T-helper 1 cell (primary cell): ENCODE data around the gene SLC44A4.
A peak's percentile ranks its signal among the peaks of the same experiment; 100 is the strongest.
"Not testable (repeated sequence)": the region's sequence is repeated elsewhere in the genome, so short reads cannot be mapped to it uniquely, and the experiment has no call there.

Experiments
- DNase-seq, 5 donors: peaks; one replicate each; pipeline ENCODE4 v3.0.0-alpha.2; 2012 to 2020

The SLC44A4 gene

DNA sequence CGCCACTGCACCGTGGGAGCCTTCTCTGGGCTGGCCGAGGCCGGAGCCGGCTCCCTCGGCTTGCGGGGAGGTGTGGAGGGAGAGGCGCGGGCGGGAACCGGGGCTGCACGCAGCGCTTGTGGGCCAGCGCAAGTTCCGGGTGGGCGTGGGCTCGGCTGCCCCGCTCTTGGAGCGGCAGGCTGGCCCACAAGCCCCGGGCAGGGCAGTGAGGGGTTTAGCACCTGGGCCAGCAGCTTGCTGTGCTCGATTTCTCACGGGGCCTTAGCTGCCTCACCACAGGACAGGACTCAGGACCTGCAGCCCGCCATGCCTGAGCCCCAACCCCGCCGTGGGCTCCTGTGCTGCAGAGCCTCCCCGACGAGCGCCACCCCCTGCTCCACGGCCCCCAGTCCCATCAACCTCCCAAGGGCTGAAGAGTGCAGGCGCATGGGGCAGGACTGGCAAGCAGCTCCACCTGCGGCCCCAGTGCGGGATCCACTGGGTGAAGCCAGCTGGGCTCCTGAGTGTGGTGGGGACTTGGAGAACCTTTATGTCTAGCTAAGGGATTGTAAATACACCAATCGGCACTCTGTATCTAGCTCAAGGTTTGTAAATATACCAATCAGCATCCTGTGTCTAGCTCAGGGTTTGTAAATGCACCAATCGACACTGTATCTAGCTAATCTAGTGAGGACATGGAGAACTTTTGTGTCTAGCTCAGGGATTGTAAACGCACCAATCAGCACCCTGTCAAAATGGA is 26.6 kb downstream of the SLC44A4 start:
- DNase-seq = not testable (repeated sequence)

DNA sequence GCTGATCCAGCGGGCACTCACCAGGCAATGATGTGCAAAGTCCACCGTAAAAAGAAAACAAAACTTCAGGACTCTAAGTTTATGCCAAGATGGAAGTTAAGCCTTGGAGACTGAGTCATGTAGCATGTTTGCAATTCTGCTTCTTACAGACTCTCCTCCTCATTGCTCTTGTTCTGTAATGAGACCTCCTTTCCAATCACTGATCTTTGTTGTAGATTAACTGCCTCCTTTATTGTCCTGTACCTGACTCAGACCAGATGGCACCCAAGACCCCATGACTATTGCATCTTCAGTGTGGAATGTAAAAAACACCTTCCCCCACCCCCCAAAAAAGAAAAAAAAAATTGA is 27.3 kb downstream of the SLC44A4 start:
- DNase-seq = no peak

DNA sequence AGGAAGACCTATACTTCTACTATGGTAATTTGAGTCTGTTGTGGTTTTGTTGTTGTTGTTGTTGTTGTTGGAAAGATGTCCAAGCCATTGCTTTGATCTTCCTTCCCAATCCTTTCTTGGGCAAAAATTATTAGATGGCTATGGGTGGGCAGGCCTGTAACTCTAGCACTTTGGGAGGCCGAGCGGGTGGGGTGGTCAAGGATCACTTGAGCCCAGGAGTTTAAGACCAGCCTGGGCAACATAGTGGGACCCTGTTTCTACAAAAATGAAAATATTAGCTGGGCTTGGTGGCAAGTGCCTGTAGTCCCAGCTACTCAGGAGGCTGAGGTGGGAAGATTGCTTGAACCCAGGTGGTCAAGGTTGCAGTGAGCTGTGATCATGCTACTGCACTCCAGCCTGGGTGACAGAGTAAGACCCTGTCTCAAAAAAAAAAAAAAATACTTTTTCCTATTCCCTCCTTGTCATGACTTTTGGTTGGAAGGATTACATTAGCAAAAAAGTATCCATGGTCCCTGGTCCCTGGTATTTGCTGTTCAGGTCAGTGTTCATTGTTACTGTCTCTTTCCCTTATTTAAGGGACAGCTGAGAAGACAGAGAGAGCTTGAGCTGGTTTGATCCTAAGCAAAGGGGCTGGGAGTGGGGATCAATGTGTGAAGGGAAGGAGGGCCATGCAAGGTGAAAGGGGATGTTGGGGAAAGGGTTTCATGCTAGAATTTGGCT is 27.9 kb downstream of the SLC44A4 start:
- no peak for DNase-seq

DNA sequence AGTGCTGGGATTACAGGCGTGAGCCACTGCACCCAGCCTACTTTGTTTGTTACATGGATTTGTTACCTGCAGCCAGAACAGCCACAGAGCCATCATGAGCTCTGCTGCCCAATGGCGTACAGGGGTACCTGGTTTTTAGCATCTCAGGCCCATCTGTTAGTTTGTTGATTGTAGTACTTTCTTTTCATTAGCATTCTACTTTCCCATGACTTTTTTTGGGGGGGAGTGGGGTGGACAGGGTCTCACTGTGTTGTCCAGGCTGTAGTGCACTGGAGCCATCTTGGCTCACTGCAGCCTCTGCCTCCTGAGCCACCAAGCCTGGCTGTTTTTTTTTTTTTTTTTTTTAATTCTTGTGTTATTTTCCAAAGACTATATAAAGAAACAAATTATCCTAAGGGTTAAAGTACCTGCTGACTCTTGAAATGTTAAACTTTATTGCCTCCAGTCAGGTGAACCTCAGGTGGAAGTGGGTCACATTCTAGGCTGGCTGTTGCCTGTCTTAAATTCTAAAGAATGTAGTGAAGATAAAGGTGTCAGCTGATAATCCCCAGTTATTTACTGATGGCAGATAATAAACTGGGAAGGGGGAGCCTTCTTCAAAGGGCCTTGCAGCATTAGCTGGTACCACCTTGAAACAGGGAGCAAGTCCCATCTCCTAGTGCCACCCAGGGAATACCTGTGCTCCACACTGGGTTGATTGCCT is 31.4 kb downstream of the SLC44A4 start:
- no peak for DNase-seq

DNA sequence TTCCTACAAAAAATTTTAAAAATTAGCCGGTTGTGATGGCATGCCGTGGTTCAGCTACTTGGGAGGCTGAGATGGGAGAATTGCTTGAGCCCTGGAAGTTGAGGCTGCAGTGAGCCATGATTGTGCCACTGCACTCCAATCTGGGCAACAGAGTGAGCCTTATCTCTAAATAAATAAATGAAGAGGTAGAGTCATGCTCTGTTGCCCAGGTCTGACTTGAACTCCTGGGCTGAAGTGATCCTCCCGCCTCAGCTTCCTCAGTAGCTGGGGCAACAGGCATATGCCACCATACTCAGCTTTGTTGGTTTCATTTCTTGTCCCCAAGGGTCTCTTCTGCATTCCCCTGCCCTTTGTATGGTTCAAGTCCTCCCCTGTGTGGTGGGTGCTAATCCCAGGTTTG is 34.3 kb downstream of the SLC44A4 start:
- DNase-seq = no peak

DNA sequence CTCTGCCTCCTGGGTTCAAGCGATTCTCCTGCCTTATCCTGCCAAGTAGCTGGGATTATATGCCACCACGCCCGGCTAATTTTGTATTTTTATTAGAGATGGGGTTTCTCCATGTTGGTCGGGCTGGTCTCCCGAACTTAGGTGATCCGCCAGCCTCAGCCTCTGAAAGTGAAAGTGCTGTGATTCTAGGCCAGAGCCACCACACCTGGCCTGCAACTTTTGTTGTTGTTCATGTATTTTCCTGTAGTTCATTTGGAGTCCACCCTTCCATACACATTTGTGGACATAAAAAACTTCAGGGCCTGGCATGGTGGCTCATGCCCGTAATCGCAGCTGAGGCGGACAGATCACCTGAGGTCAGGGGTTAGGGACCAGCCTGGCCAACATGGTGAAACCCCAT is 36.7 kb downstream of the SLC44A4 start:
- no peak for DNase-seq

DNA sequence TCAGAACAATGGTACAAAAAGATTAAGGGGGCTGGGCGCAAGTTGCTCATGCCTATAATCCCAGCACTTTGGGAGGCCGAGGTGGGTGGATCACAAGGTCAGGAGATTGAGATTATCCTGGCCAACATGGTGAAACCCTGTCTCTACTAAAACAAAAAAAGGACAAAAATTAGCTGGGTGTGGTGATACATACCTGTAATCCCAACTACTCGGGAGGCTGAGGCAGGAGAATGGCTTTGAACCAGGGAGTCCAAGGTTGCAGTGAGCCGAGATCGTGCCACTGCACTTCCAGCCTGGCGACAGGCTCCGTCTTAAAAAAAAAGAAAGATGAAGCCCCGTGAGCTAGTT is 39.0 kb downstream of the SLC44A4 start:
- not testable (repeated sequence) for DNase-seq

DNA sequence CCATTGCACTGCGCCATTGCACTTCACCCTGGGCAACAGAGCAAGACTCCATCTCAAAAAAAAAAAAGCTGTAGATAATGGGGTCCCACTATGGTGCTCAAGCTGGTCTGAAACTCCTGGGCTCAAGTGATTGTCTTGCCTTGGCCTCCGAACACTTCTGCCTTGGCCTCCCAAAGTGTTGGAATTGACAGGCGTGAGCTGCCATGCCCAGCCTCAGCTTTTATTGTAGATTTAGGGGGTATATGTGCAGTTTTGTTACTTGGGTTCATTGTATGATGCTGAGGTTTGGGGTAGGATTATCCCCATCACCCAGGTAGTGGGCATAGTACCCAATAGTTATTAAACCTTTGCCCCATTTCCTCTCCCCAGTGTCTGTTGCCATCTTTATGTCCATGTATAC is 39.8 kb downstream of the SLC44A4 start:
- DNase-seq = no peak

DNA sequence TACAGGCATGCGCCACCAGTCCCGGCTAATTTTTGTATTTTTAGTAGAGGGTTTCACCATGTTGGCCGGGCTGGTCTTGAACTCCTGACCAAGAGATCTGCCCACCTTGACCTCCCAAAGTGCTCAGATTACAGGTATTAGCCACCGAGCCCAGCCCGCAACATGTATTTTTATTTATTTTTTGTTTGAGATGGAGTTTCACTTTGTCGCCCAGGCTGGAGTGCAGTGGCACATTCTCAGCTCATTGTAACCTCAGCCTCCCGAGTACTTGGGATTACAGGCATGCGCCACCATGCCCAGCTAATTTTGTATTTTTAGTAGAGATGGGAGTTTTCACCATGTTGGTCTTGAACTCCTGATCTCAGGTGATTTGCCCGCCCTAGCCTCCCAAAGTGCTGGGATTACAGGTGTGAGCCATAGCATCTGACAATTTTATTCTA is 40.7 kb downstream of the SLC44A4 start:
- DNase-seq = not testable (repeated sequence)

DNA sequence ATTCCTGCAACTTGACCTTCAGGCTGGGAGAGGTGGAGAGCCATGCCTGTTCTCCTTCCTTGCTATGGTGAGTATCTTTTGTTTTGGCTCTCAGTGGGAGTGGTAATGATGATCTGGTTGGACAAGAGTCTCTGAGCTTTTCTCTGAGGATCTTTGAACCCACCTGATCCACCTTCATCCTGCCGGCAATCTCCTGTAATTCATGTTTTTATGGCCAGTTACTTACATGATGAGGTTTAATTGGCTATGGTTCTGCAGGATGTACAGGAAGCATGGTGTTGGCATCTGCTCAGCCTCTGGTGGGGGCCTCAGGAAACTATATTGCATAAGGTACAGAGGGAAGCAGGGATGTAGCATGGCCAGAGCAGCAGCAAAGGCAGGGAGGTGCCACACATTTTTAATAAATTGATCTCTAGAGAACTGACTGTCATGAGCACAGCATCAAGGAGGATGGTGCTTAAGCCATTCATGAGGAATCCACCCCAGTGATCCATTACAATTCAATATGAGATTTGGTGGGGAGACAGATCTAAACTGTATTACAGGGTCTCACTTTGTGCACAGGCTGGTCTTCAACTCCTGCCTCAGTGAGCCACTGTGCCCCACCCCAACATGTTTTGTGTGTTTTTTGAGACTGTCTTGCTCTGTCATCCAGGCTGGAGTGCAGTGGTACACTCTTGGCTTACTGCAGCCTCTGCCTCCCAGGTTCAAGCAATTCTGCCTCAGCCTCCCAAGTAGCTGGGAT is 41.3 kb downstream of the SLC44A4 start:
- no peak for DNase-seq

DNA sequence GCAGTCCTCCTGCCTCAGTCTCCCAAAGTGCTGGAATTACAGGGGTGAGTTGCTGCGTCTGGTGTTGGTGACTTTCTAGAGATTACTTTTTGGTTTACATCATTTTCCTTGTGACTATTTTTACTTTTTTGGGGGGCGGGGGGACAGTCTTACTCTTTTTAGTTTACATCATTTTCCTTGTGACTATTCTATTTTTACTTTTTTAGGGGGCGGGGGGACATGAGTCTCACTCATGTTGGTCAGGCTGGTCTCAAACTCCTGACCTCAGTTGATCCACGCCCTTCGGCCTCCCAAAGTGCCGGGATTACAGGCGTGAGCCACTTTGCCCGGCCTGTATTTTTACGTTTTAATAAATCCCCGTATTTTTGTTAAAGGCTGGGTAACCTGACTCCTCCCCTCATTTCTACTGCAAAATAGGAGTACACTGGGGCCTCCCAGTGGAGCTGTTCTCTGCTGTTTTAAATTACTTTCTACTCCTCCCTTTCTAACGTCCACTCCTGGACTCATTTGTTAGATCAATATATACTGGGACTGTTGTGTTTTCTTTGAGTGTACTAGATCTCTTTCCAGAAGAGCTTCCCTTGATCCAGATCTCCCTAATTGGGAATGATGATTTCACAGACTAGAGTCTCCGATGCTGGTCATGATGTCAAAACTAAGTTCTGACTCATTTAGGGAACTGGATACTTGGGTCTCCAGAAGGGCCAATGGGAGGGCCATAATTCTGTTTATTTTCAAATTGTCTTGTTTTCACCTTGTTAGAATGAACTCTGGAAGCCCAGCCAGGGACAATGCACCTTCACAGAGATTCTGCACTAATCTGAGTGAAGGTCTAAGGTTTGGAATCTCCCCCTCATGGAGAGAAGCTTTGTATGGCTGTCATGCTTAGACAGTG is 42.1 kb downstream of the SLC44A4 start:
- DNase-seq = no peak

DNA sequence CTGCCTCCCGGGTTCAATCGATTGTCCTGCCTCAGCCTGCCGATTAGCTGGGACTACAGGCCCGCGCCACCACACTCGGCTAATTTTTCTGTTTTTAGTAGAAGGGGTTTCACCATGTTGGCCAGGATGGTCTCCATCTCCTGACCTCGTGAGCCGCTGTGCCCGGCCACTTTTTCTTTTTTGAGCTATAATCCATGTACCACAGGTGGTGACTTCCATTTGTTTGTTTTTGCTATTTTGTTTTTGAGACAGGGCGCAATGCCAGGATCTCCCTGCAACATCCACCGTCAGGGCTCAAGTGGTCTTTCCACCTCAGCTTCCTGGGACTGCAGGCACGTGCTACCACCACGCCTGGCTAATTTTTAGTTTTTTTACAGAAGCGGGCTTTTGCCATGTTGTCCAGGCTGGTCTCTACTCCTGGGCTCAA is 42.7 kb downstream of the SLC44A4 start:
- DNase-seq = no peak

DNA sequence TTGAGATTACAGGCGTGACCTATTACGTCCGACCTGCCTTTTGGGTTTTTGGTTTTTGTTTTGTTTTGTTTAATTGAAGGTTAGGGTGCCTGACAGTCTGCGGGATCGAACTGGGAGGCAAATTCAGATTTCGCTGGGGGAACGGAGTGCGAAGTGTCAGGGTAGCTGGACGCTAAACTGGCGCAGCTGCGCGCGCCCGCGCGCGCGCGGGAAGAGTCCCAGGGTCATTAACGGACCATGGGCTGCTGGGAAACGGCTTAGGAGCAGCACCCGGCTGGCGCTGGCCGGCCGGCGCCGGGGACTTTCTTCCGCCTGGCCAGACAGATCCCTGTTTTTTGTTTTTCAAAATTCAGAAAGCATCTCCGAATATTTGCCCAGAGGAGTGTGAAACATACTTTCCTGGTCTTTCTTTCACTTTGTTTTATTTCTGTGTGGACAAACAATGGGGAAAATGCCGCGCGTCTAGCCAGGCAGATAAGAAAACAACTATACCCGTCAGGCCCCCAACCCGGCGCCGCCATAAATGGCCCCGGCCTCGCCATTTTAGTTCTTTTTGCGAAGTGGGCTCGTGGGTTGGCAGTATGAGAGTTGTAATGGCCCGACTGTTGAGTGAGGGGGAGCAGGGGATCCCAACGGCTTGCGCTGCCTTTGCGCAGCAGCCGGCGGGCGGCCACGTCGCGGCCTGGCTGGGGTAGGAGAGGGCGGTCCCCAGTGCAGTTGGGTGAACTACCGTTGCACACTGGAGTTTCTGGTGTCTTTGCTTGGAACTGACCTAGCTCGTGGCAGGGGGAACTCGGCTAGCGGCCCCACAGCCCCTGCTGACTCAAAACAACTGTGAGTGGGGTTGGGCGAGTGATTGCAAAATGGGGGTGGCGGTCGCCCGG is 44.2 kb downstream of the SLC44A4 start:
- peak; percentile 51 to 86 (median 67) for DNase-seq

DNA sequence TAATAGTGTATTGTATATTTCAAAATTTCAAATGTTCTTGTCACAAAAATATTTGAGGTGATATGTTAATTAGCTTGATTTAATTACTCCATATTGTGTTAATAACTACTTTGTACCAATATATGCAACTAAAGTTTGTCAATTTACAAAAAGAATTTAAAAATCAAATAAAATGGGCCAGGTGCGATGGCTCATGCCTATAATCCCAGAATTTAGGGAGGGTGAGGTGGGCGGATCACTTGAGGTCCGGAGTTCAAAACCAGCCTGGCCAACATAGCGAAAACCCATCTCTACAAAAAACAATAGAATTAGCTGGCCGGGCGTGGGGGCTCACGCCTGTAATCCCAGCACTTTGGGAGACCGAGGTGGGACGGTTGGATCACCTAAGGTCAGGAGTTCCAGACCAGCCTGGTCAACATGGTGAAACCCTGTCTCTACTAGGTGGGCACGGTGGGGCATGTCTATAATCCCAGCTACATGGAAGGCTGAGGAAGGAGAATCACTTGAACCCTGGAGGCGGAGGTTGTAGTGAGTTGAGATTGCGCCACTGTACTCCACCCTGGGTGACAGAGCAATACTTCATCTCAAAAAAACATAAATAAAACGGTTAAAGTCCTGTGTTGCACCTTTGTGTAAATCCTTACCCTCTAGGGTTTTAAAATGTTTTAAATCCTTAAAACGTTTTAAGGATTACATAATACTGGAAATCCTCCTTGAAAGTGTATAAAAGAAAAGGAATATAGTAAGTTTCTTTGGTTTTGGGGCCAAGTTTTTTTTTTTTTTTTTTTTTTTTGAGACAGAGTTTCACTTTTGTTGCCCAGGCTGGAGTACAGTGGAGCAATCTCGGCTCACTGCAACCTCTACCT is 47.2 kb downstream of the SLC44A4 start:
- DNase-seq = no peak

DNA sequence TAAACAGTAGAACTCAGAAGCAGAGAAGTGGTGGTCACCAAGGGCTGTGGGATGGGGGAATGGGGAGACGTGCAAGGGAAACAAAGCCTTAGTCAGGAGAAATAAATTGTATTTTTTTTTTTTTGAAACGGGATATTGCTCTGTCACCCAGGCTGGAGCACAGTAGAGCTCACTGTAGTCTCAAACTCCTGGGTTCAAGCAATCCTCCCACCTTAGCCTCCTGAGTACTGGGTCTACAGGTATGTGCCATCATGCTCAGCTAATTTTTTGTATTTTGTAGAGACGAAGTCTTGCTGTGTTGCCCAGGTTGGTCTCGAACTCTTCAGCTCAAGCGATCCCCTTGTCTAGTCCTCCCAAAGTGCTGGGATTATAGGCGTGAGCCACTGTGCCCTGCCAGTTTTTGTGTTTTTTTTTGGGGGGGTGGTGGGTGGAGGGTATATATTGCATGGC is 47.9 kb downstream of the SLC44A4 start:
- no peak for DNase-seq

DNA sequence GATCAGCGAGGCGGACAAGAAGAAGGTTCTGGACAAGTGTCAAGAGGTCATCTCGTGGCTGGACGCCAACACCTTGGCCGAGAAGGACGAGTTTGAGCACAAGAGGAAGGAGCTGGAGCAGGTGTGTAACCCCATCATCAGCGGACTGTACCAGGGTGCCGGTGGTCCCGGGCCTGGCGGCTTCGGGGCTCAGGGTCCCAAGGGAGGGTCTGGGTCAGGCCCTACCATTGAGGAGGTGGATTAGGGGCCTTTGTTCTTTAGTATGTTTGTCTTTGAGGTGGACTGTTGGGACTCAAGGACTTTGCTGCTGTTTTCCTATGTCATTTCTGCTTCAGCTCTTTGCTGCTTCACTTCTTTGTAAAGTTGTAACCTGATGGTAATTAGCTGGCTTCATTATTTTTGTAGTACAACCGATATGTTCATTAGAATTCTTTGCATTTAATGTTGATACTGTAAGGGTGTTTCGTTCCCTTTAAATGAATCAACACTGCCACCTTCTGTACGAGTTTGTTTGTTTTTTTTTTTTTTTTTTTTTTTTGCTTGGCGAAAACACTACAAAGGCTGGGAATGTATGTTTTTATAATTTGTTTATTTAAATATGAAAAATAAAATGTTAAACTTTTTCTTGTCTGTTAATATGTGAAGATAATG is 49.0 kb downstream of the SLC44A4 start:
- DNase-seq = peak in 1 of 5 donors; percentile 66

DNA sequence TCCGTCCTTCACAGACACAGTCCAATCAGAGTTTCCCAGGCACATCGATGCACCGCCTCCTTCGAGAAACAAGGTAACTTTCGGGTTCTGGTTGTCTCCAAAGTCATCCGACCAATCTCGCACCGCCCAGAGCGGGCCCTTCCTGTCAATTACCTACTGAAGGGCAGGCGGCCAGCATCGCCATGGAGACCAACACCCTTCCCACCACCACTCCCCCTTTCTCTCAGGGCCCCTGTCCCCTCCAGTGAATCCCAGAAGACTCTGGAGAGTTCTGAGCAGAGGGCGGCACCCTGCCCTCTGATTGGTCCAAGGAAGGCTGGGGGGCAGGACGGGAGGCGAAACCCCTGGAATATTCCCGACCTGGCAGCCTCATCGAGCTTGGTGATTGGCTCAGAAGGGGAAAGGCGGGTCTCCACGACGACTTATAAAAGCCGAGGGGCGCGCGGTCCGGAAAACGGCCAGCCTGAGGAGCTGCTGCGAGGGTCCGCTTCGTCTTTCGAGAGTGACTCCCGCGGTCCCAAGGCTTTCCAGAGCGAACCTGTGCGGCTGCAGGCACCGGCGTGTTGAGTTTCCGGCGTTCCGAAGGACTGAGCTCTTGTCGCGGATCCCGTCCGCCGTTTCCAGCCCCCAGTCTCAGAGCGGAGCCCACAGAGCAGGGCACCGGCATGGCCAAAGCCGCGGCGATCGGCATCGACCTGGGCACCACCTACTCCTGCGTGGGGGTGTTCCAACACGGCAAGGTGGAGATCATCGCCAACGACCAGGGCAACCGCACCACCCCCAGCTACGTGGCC is 51.3 kb downstream of the SLC44A4 start, which contains the start of gene HSPA1B:
TSS of gene HSPA1B (plus strand) at position 453 of the 794 bp plus-strand sequence. CDS start at position 666, 213 bp downstream.
- peak; percentile 76 to 99 (median 86) for DNase-seq

DNA sequence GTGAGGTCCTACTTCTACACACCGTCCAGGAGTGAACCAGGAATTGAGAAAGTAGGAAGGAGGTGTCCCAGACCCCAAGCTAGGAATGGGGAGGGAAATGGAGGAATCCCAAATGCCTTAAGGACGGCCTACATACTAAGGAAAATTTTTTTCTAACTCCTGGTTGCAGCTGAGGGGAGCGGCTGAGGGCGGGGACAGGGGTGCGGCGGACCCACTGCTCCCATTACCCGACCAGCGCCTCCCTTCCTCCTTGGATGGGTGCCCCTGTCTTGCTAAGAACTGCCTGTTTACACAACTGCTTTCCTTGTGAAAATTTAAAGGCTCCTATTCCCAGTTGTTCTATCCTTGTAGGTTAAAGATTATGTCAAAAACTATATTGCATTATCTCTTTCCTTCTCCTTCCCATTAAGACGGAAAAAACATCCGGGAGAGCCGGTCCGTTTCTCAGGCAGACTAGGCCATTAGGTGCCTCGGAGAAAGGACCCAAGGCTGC is 52.0 kb downstream of the SLC44A4 start:
- no peak for DNase-seq
